ENCODE measurements around the gene CLEC16A.

Gene CLEC16A

GRCh38 chr16:11155284-11155806 lies 211.0 kb downstream of the CLEC16A start:
- DNase-seq (ENCODE audit: low read depth, low spot score): no peak

GRCh38 chr16:11156401-11156800 lies 212.0 kb downstream of the CLEC16A start:
- DNase-seq (ENCODE audit: low read depth, low spot score): no peak

GRCh38 chr16:11157143-11157542 lies 212.8 kb downstream of the CLEC16A start:
- DNase-seq (ENCODE audit: low read depth, low spot score): no peak

GRCh38 chr16:11158018-11158417 lies 213.7 kb downstream of the CLEC16A start:
- DNase-seq (ENCODE audit: low read depth, low spot score): no peak

GRCh38 chr16:11159282-11159681 lies 214.9 kb downstream of the CLEC16A start:
- DNase-seq (ENCODE audit: low read depth, low spot score): no peak

GRCh38 chr16:11160676-11161115 lies 216.3 kb downstream of the CLEC16A start:
- no peak for DNase-seq (ENCODE audit: low read depth, low spot score)

GRCh38 chr16:11161439-11161838 lies 217.1 kb downstream of the CLEC16A start:
- no peak for DNase-seq (ENCODE audit: low read depth, low spot score)

GRCh38 chr16:11161974-11162373 lies 217.6 kb downstream of the CLEC16A start:
- DNase-seq (ENCODE audit: low read depth, low spot score): no peak

- DNase-seq (ENCODE audit: low read depth, low spot score): no peak
These were observed 218.4 kb downstream of the CLEC16A start for GRCh38 chr16:11162586-11163268.

- DNase-seq (ENCODE audit: low read depth, low spot score): no peak
These were observed 219.4 kb downstream of the CLEC16A start for GRCh38 chr16:11163761-11164261.

GRCh38 chr16:11164482-11165270 lies 220.3 kb downstream of the CLEC16A start:
- DNase-seq (ENCODE audit: low read depth, low spot score): no peak

- no peak for DNase-seq (ENCODE audit: low read depth, low spot score)
These were observed 221.0 kb downstream of the CLEC16A start for GRCh38 chr16:11165349-11165748.

GRCh38 chr16:11165894-11166665 lies 221.7 kb downstream of the CLEC16A start:
- no peak for DNase-seq (ENCODE audit: low read depth, low spot score)

GRCh38 chr16:11167581-11167980 lies 223.2 kb downstream of the CLEC16A start:
- no peak for DNase-seq (ENCODE audit: low read depth, low spot score)

- DNase-seq (ENCODE audit: low read depth, low spot score): no peak
These were observed 224.2 kb downstream of the CLEC16A start for GRCh38 chr16:11168386-11169051.

GRCh38 chr16:11169641-11170040 lies 225.3 kb downstream of the CLEC16A start:
- no peak for DNase-seq (ENCODE audit: low read depth, low spot score)

GRCh38 chr16:11170201-11170600 lies 225.8 kb downstream of the CLEC16A start:
- DNase-seq (ENCODE audit: low read depth, low spot score): no peak

GRCh38 chr16:11170696-11171447 lies 226.5 kb downstream of the CLEC16A start:
- no peak for DNase-seq (ENCODE audit: low read depth, low spot score)

GRCh38 chr16:11171448-11171709 lies 227.0 kb downstream of the CLEC16A start:
- no peak for DNase-seq (ENCODE audit: low read depth, low spot score)

- no peak for DNase-seq (ENCODE audit: low read depth, low spot score)
These were observed 227.5 kb downstream of the CLEC16A start for GRCh38 chr16:11171757-11172299.

- no peak for DNase-seq (ENCODE audit: low read depth, low spot score)
These were observed 229.1 kb downstream of the CLEC16A start for GRCh38 chr16:11173426-11173825.

Data from activated naive CD8-positive, alpha-beta T cell treated with anti-CD3 and anti-CD28 coated beads, Interleukin-2, amount 50 U/mL, for 16 hours (primary cell).